ENCODE results near the gene IPO8.

DNA sequence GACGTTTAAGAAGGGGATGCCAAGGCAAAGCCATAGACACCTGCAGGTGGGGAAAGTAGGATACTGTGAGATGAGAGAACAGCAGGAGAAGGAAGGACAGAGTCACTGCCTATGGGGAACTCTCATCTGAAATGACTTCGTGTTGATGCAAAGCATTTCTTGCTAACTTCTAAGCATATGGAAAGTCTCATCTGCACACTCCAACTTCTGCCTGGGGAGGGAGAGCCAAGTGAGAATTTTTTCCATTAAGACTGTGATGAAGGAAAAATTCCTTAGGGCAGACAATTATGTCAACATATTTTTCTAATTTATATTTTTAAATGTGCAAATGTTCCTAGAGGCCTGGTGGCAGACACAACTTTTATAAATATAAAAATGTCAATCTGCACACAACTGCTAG is 115.3 kb downstream of the IPO8 start:
- TF ChIP-seq CTCF (IDR thresholded peaks at IDR 0.05; ENCODE audit: insufficient read depth, low read depth, low read length) (no peak), EZH2 (IDR thresholded peaks at IDR 0.05; ENCODE audit: insufficient read depth, low read length) (no peak)
